ENCODE measurements around the gene LSR. TPM values are rescaled to one million over a fixed set of nuclear protein-coding genes. Genes with fewer than 3 reads are reported as not detected.

The LSR gene
- total and polyA plus RNA-seq, 2 experiments from 2014 or later, result 116 to 212 TPM

GRCh38 chr19:35314858-35315470 is 66.2 kb downstream of the LSR start:
- ATAC-seq (no peak), DNase-seq (ENCODE audit: low spot score) (no peak)
- Mint-ChIP-seq H3K9me3 (no peaks in the 10 kb centered on the region), H3K4me3 (no peak overlapping the region), H3K27me3 (ENCODE audit: insufficient read depth, low read depth, poor library complexity) (peaks cover 4% of the 10 kb centered on the region), H3K4me1 (peaks cover 2% of the 10 kb centered on the region; the same call in 1 of the 3 replicates), H3K36me3 (ENCODE audit: low read depth) (no peaks in the 10 kb centered on the region), H3K27ac (no peak overlapping the region)
- H2AFZ ChIP-seq, result no peak overlapping the region
- no peak overlapping the region for H3K4me2 ChIP-seq
- no peaks in the 10 kb centered on the region for H3K79me2 ChIP-seq (replicated peaks; ENCODE audit: insufficient read depth)
- no peaks in the 10 kb centered on the region for H3K4me1 ChIP-seq (ENCODE audit: insufficient read depth)
- no peaks in the 10 kb centered on the region for H3K9me2 ChIP-seq (ENCODE audit: insufficient read depth)
- no peak overlapping the region for H3K4me3 ChIP-seq
- no peaks in the 10 kb centered on the region for H3K36me3 ChIP-seq (ENCODE audit: insufficient read depth)
- no peaks in the 10 kb centered on the region for H3K27me3 ChIP-seq (ENCODE audit: insufficient read depth)
- H3F3A ChIP-seq (replicated peaks; ENCODE audit: low read depth), result no peaks in the 10 kb centered on the region
- TF ChIP-seq ZNF114 (CRISPR knock-in tag; IDR thresholded peaks at IDR 0.05) (no peak), EZH2phosphoT487 (IDR thresholded peaks at IDR 0.05; ENCODE audit: unreplicated experiment) (no peak), POLR2AphosphoS5 (IDR thresholded peaks at IDR 0.05; ENCODE audit: low read depth) (no peak), CREB1 (CRISPR knock-in tag; IDR thresholded peaks at IDR 0.05; ENCODE audit: low read depth) (no peak), ZNF331 (CRISPR knock-in tag; IDR thresholded peaks at IDR 0.05; ENCODE audit: low read depth) (no peak), ZNF462 (CRISPR knock-in tag; IDR thresholded peaks at IDR 0.05) (no peak), JUNB (IDR thresholded peaks at IDR 0.05; ENCODE audit: unreplicated experiment) (no peak), EZH2 (IDR thresholded peaks at IDR 0.05; ENCODE audit: low read depth, unreplicated experiment) (no peak), STAT1 (IDR thresholded peaks at IDR 0.05; ENCODE audit: unreplicated experiment) (no peak), CTCF (conservative IDR thresholded peaks at IDR 0.05; ENCODE audit: low read depth in 2 of 2) (no peak), ETS1 (IDR thresholded peaks at IDR 0.05) (no peak), REST (IDR thresholded peaks at IDR 0.05; ENCODE audit: unreplicated experiment) (no peak), NANOG (IDR thresholded peaks at IDR 0.05; ENCODE audit: borderline replicate concordance) (no peak)
- H3K27ac ChIP-seq (ENCODE audit: low read depth), result no peak overlapping the region
- no peaks in the 10 kb centered on the region for H4K20me1 ChIP-seq (replicated peaks; ENCODE audit: insufficient read depth)
